GM21528 (cell line): ENCODE data around the gene MCTS1.
"Not testable (repeated sequence)": the region's sequence is repeated elsewhere in the genome, so short reads cannot be mapped to it uniquely, and the experiment has no call there.

ENCODE experiments used
- ATAC-seq: cut with Tn5 transposase; IDR thresholded peaks from one replicate; pipeline ENCODE4 v1.9.1; 2021; ENCODE audit warnings: mild to moderate bottlenecking, moderate library complexity; ENCODE audit not compliant: unreplicated experiment, low FRiP score

The MCTS1 gene

GRCh38 chrX:120603707-120604360 lies at the start of gene MCTS1:
MCTS1 (plus strand) TSS chrX:120604101; CDS start chrX:120604237, 136 bp downstream.
- ATAC-seq = peak; percentile 95

GRCh38 chrX:120556251-120556650 lies 47.6 kb upstream of the MCTS1 start:
- no peak for ATAC-seq

GRCh38 chrX:120559804-120560203 lies 44.1 kb upstream of the MCTS1 start:
- no peak for ATAC-seq

DNA sequence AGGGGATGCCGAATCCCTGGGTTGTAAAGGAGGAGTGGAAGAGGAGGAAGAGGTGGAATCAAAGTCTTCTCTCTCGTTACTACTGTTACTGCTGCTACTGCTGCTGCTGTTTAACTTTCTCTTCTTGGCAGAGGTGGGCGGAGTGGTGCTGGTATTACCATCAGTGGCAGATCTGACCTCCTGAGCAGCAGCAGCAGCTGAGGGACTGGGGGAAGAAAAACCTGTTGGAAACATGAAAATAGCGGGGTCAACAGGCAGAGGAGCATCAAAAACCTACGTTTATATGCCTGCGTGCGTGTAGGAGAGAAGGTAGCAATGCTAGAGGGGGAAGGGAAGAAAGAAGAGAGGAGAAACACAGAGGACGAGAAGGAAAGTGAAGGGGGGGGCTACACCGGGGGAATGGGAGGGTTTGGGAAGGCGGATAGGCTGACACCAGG lies 43.5 kb upstream of the MCTS1 start:
- ATAC-seq = peak; percentile 59

DNA sequence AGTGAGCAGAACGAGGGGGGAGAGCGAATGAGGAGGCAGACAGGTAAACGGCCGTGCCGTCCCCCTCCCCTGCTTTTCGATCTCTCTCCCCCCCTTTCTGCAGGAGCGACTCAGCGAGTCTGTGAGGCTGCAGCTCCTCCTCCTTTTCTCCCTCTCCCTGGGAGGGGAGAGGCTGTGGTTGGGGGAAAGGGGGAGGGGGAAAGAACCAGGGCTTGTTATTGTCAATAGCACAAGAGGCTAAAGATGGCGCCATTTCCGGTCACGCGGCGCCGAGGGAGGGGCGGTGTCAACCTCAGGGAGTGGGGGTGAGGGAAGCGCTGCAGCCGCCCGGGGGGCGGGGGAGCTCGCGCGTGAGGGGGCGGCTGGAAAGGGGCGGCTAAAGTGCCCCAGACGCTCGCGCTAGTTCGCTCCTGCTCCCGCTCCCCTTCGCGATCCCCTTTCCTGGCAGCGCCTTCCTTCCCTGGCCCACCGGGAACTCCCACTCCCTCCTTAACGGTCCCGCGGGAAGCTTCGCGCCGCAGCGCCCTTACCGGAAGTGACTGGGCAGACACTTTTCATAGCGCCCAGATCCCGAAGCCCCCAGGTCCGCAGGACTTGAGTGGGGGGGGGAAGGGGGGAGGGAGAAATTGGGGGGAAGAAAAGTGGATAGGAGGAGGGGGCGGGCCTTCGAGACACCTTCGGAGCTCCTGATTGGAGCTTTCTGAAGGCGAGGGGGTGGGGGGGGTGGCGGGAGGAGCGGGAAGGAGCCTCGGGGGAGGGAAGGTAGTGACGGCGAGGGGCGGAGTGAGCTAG lies 42.9 kb upstream of the MCTS1 start, which contains the start of gene CUL4B:
Gene CUL4B (minus strand): TSS at position 121 of the 792 bp plus-strand sequence. CDS start 324 bp downstream, outside the sequence.
- peak; percentile 82 for ATAC-seq

GRCh38 chrX:120561634-120562568 lies 42.0 kb upstream of the MCTS1 start:
- no peak for ATAC-seq

DNA sequence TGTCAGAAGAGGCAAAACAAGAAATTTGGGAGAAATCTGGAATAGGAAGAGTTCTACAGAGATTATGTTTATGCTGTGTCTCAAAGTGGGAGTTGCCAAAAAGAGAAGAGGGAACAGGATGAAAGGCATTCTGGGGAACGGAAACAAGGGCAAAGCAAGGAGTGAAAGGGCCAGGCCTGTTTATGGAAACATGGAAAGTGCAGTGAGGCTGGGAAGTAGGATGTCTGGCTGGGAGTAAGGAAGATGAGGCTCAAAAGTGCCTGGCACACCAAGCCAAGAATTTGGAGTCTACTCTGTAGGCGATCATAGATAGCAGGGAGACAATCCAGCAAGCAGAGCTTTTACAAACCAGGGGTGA lies 41.4 kb upstream of the MCTS1 start:
- no peak for ATAC-seq

- no peak for ATAC-seq
Measured at GRCh38 chrX:120564925-120565324, 39.0 kb upstream of the MCTS1 start.

DNA sequence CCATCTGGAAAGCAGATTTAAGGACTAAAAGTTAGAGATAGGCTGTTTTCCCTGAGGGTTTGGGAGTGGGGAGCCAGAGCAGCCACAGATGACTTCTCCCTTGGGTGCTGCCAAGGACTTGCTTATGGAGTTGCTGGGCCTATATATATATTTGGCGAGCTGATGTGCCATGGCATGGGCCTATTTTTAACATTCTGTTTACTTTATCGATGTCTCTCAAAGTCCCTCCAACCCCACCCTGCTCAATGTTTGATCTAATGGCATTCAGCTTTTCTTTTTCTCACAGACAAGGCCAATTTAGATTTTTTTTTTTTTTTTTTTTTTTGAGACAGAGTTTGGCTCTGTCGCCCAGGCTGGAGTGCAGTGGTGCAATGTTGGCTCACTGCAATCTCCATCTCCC lies 37.1 kb upstream of the MCTS1 start:
- ATAC-seq = no peak

DNA sequence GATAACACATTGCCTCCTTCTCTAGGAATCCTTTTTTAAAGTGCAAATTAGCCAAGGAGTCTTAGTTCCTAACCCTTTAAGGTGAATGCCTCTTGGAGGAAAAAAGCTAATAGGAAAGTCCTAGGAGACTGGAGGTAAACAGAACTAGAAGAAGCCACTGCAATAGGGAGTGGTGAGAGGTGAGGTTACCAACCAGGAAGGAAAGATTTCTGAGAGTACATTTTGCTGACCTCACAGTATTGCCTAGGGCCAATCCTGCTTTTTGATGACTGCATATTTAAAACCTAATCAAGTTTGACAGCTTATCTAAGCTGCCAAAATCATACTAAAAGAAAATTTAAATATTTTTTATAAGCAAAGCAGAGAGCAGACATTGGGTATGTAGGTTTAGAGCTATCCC lies 35.9 kb upstream of the MCTS1 start:
- ATAC-seq = no peak

DNA sequence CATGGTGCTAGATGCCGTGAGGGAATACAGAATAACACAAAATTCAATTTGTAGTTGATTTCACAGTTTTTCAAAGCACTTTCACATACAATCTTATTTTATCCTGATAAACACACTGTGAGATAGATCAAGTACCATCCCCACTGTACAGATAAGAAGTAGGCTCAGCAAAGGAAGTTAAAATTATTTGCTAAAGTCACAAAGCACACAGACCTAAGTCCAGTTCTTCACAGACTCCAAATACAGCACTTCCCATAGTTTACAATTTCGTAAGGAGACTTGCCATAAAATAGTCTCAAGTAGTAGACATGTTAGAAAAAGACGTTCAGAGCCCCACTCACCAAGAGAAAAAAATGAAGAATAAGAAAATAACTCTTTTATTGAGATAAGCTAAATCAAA lies 35.3 kb upstream of the MCTS1 start:
- ATAC-seq = no peak

GRCh38 chrX:120570011-120570600 lies 33.8 kb upstream of the MCTS1 start:
- ATAC-seq = no peak

- not testable (repeated sequence) for ATAC-seq
Measured at GRCh38 chrX:120573806-120574205, 30.1 kb upstream of the MCTS1 start.

DNA sequence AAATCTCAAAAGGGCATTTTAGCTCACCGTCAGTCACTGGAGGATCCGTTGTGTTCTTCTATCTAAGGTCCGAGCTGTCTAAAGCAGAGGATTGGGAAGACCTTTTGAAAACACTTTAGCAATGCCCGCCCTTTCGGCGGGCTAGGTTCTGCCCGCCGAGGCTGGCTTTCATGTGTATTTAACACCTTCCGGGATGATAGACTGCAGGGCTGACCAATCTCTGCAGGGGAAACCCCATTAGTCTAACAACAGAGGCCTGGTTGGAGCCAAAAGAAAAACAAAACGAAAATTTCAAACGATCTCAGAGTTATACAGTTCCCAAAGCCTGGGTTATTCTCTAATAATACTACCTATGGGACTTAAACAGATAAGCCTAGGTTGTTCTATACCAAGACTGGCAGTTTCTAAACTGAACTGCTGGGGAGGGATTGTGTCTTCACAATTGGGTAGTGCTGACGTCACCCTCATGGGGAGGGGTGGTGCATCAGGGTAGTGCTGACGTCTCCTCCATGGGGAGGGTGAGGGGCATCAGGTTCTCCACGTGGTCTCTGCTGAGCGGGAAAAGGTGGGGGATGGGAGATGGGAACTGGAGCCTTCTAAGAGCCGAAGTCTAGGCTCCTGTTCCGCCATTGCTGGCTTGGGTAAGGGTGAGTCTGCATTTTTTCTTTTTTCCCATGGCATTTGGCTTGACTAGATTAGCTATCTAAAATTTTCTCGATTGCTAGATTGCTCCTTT lies 28.4 kb upstream of the MCTS1 start:
- no peak for ATAC-seq

GRCh38 chrX:120585702-120586101 lies 18.2 kb upstream of the MCTS1 start:
- ATAC-seq = no peak

- peak; percentile 79 for ATAC-seq
Measured at GRCh38 chrX:120604361-120604782, 471 bp downstream of the MCTS1 start.

- no peak for ATAC-seq
Measured at GRCh38 chrX:120612086-120612485, 8.2 kb downstream of the MCTS1 start.

DNA sequence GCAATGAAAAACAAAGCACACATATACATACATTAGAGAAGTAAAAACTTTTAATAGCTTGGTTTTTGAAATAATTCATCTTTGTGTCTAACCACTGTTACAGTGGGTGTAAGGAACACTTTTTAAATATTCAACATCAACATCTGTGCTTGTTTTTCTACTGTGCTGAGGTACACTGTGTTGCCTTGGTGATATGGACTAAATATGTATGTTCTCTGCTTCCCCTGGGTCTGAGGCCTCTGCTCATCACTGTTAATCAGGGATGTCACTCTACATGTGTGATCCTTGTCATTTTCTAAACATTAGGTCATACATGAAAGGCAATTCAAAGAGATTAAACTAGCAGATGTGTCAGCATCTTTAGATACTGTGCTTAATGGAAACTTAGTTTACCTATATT lies 10.9 kb downstream of the MCTS1 start:
- ATAC-seq = no peak

DNA sequence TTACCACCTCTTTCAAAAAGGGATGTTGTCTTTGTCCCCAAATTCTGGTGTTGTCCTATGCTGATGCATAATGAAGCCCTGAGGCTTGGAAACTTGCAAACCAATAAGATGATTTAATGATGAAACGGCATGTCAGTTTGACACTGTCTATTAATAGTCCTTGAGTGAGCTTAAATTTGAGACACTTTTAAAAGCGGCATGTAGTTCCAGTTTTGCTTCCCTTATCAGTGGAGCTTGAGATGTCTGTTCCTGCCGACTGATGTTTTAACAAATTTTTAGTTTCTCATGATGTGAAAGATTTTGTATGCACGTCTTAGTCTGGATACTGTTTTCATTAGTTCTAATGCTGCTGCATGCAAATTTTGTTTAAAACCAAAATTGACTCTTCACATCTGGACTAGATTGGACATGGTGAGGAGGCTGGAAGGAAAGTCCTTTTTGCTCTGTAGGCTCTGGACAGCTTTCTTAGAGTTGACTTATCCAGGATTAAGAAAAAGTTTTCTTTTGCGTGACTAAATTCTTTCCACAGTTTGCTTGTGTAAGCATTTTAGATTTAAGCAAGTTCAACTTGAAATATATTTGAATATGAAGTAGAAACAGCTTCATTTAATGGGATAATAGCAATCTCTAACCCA lies 14.2 kb downstream of the MCTS1 start:
- ATAC-seq = no peak
